SJSA1 (cell line): ENCODE results near the gene OR6J1. TPM values are rescaled to one million over a fixed set of nuclear protein-coding genes. Genes with fewer than 3 reads are reported as not detected.

Source experiments
- DNase-seq, 2 experiments: peaks; one replicate each; pipeline ENCODE4 v3.0.0-alpha.2; 2015 to 2020; ENCODE audit warnings: low spot score in 2 of 2, low read depth in 1 of 2
- H3K27ac ChIP-seq: fragments of 250-450 bp; sonication (Bioruptor Pico); 2 replicates; pipeline ENCODE4 v1.5.1; 2020; ENCODE audit warnings: mild to moderate bottlenecking, moderate library complexity
- H3K27me3 ChIP-seq: fragments of 250-450 bp; sonication (Bioruptor Pico); replicated peaks from 2 replicates; pipeline ENCODE4 v1.5.1; 2020; ENCODE audit warnings: mild to moderate bottlenecking, moderate library complexity
- H3K36me3 ChIP-seq: fragments of 250-450 bp; sonication (Bioruptor Pico); 2 replicates; pipeline ENCODE4 v1.5.1; 2020; ENCODE audit warnings: mild to moderate bottlenecking
- H3K4me1 ChIP-seq: fragments of 250-450 bp; sonication (Bioruptor Pico); replicated peaks from 2 replicates; pipeline ENCODE4 v1.6.1; 2021; ENCODE audit warnings: mild to moderate bottlenecking
- H3K4me3 ChIP-seq: fragments of 250-450 bp; sonication (Bioruptor Pico); 2 replicates; pipeline ENCODE4 v1.5.1; 2020; ENCODE audit warnings: mild to moderate bottlenecking
- H3K9me3 ChIP-seq: fragments of 250-450 bp; sonication (Bioruptor Pico); replicated peaks from 2 replicates; pipeline ENCODE4 v1.5.1; 2020; ENCODE audit warnings: mild to moderate bottlenecking
- total RNA-seq: library from RNA; depleted of rRNA; stranded (reverse); fragments of >200 nt; shearing (Covaris generic); gene quantifications from 2 replicates; pipeline ENCODE4 v1.2.3, GENCODE V29; 2014

OR6J1 gene
- total RNA-seq, 1 experiment from 2014 or later = not detected

DNA sequence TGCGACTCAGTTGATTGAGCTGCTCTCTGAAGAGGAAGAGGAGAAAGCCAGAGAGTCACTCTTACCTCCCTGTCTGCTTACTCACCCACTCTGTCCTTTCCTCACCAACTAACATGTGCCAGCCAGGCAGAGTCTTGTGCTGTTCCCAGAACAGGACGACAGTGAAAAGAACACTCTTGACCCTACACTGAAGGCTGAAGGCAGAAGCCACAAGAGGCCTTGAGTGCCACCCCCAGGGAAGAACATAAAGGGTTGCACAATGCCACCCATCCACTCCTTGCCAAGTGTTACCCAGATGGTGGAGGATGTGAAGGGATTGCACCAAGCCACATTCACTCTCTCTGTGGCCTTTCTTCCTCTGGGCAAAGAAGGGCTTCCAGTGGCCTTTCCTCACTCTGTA lies 33.2 kb downstream of the OR6J1 start:
- Histone ChIP-seq H3K4me3 (no peak overlapping the region), H3K27ac (no peak overlapping the region), H3K4me1 (peaks cover 34% of the 10 kb centered on the region), H3K36me3 (peaks cover 41% of the 10 kb centered on the region), H3K27me3 (no peaks in the 10 kb centered on the region), H3K9me3 (no peaks in the 10 kb centered on the region)
- DNase-seq = no peak

- H3K36me3 ChIP-seq = peaks cover 70% of the 10 kb centered on the region
- no peak overlapping the region for H3K27ac ChIP-seq
- no peaks in the 10 kb centered on the region for H3K27me3 ChIP-seq
- no peaks in the 10 kb centered on the region for H3K9me3 ChIP-seq
- peaks cover 9% of the 10 kb centered on the region for H3K4me1 ChIP-seq
- no peak overlapping the region for H3K4me3 ChIP-seq
- DNase-seq = no peak
These were observed 36.9 kb downstream of the OR6J1 start for GRCh38 chr14:22607291-22607690.

- Histone ChIP-seq H3K4me1 (0 out of 2 replicates have a peak, but pooled peaks cover 3% of the 10 kb centered on the region), H3K4me3 (no peak overlapping the region), H3K27ac (no peak overlapping the region), H3K36me3 (peaks cover 70% of the 10 kb centered on the region), H3K27me3 (no peaks in the 10 kb centered on the region), H3K9me3 (no peaks in the 10 kb centered on the region)
- DNase-seq = no peak
These were observed 37.8 kb downstream of the OR6J1 start for GRCh38 chr14:22606380-22606779.

DNA sequence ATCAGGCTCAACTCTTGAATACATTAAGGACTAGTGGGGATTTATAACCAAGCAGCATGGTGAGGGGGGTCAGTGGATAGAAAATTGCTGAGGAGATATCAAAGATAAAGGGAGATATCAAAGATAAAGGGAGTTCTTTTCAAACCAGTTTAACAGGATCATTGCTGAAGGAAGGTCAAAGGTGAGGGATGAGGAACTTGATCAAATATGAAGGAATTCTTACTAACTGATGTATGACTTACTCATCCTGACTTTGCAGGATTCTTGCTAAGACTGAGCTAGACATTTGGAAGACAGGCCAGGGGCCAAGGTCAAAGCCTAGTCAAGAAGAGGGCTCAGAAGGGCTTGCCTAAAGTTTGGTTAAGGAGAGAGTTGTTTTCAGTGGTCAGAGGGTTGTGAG lies 41.3 kb downstream of the OR6J1 start:
- no peaks in the 10 kb centered on the region for H3K27me3 ChIP-seq
- H3K4me1 ChIP-seq = peaks cover 16% of the 10 kb centered on the region
- DNase-seq = no peak
- H3K9me3 ChIP-seq = no peaks in the 10 kb centered on the region
- H3K27ac ChIP-seq = no peak overlapping the region
- peaks cover 48% of the 10 kb centered on the region for H3K36me3 ChIP-seq
- H3K4me3 ChIP-seq = no peak overlapping the region

- Histone ChIP-seq H3K36me3 (peaks cover 45% of the 10 kb centered on the region), H3K27me3 (no peaks in the 10 kb centered on the region), H3K4me1 (peaks cover 20% of the 10 kb centered on the region), H3K27ac (no peak overlapping the region), H3K9me3 (no peaks in the 10 kb centered on the region), H3K4me3 (no peak overlapping the region)
- DNase-seq = no peak
These were observed 42.2 kb downstream of the OR6J1 start for GRCh38 chr14:22601996-22602395.

- Histone ChIP-seq H3K27me3 (no peaks in the 10 kb centered on the region), H3K36me3 (peaks cover 39% of the 10 kb centered on the region), H3K4me1 (peaks cover 20% of the 10 kb centered on the region), H3K4me3 (no peak overlapping the region), H3K27ac (no peak overlapping the region), H3K9me3 (no peaks in the 10 kb centered on the region)
- DNase-seq = no peak
These were observed 42.7 kb downstream of the OR6J1 start for GRCh38 chr14:22601456-22601855.

DNA sequence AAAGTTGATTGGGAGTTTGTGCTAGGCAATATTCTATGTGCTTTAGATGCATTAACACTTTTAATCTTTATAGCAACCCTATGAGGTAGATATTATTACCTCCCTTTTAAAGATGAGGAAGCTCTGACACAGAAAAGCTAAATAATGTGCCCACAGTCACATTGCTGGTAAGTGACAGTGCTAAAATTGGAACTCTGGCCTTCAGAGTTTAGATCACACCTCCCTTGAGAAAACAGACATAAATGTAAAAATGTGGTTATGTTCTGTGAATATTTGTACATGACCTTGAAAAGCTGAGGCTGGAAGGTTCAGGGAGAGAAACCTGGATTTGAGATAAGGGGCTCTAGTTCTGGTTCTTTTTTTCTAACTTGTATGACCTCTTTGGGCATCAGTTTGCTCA lies 44.1 kb downstream of the OR6J1 start:
- H3K4me3 ChIP-seq = no peak overlapping the region
- H3K36me3 ChIP-seq = peaks cover 27% of the 10 kb centered on the region

GRCh38 chr14:22599349-22599748 lies 44.8 kb downstream of the OR6J1 start:
- no peaks in the 10 kb centered on the region for H3K27me3 ChIP-seq
- H3K4me3 ChIP-seq = peak overlapping the region; percentile 57
- H3K4me1 ChIP-seq = peaks cover 19% of the 10 kb centered on the region
- peak overlapping the region; percentile 55 for H3K27ac ChIP-seq
- peaks cover 22% of the 10 kb centered on the region for H3K36me3 ChIP-seq
- no peaks in the 10 kb centered on the region for H3K9me3 ChIP-seq
- DNase-seq = no peak

More for the DNA sequence above, 44.1 kb downstream of the OR6J1 start:
- Histone ChIP-seq H3K27ac (no peak overlapping the region), H3K27me3 (no peaks in the 10 kb centered on the region), H3K9me3 (no peaks in the 10 kb centered on the region), H3K4me1 (peaks cover 18% of the 10 kb centered on the region)
- DNase-seq = no peak

DNA sequence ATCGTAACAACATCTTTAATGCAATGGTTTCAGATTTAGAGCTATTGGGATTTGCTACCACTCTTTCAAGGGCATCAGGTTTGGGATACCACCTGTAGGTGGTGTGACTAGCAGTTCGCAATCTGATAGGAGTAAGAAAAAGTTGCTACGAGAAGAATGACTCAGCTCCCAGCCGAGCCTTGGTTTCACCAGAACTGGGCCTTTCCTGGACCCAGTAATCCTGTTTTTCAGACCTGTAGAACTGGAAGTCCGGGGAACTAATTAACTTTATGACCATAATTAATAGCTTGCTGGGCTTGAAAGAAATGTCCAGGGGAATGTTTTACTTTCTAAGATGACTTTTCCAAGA lies 45.3 kb downstream of the OR6J1 start:
- H3K9me3 ChIP-seq = no peaks in the 10 kb centered on the region
- DNase-seq = peak in 1 of 2 experiments; percentile 29
- peaks cover 20% of the 10 kb centered on the region for H3K36me3 ChIP-seq
- peaks cover 24% of the 10 kb centered on the region for H3K4me1 ChIP-seq
- peak overlapping the region; percentile 57 for H3K4me3 ChIP-seq
- H3K27ac ChIP-seq = peak overlapping the region; percentile 55
- no peaks in the 10 kb centered on the region for H3K27me3 ChIP-seq

DNA sequence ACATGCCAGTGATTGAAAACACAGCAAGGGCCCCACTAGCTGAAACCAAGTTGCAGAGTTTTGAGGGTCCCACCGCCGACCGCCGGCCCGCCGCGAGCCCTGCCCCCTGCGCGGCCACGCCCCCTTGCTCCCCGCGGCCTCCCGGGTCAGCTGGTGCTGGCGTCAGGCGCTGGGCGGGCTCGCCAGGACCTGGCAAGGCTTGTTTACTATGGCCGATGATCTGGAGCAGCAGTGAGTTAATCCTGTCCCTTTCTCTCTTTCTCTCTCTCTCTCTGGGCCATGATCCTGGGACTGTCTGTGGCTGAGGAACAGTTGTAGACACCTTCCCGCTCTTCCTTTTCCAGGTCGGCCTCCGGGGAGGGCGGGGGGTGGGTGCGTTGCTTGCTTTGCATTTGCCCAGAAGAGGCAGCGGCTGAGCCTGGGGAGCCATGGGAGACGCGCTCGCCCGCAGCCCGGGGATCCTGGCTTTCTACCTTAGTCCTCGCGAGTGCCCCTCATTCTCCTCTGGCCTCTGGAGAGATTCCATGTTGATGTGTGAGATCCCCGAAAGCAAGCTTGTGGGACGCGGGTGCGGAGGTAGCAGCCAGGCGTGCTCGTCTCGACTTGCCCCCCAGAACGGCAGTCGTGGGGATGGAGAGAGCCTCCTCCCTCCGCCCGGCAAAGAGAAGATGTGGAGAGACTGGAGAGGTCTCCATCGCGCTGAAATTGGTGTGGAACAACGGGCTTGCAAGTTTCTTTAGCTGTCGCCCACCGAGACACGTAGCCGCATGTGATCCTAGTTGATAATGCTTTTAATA lies 45.9 kb downstream of the OR6J1 start, which contains the start of gene ABHD4:
Gene ABHD4, plus strand, starts transcription at position 202 of the 797 bp plus-strand sequence. Its CDS starts 7 bp downstream, at position 209.
- H3K4me3 ChIP-seq = peak within 1 kb of the TSS; percentile 57
- H3K36me3 ChIP-seq = peaks cover 14% of the 10 kb centered on the region
- H3K9me3 ChIP-seq = no peaks in the 10 kb centered on the region
- H3K27me3 ChIP-seq = no peaks in the 10 kb centered on the region
- peak; percentile 58 to 67 for DNase-seq
- H3K27ac ChIP-seq = peak within 1 kb of the TSS; percentile 55
- peaks cover 24% of the 10 kb centered on the region for H3K4me1 ChIP-seq

DNA sequence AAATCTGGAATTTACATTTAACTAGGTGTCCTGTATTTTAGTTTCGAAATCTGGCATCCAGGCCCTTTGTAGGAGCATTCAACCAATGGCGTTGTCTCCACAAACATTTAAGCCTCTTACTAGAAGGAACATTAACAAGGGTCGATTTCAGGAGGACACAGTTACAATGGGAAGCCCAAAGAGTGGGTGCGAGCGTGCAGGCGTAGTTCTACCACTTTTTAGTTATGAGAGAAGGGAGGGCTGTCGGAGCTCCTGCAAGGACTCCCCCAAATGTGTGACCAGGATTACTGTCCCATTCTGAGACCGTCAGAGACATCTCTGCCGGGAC lies 46.4 kb downstream of the OR6J1 start:
- Histone ChIP-seq H3K9me3 (no peaks in the 10 kb centered on the region), H3K36me3 (peaks cover 9% of the 10 kb centered on the region), H3K4me1 (peaks cover 24% of the 10 kb centered on the region), H3K4me3 (peak overlapping the region; percentile 57), H3K27me3 (no peaks in the 10 kb centered on the region), H3K27ac (no peak overlapping the region)
- DNase-seq = no peak

GRCh38 chr14:22597265-22597664 lies 46.9 kb downstream of the OR6J1 start:
- no peaks in the 10 kb centered on the region for H3K9me3 ChIP-seq
- H3K4me3 ChIP-seq = no peak overlapping the region
- no peak for DNase-seq
- peaks cover 4% of the 10 kb centered on the region; the same call in 1 of the 2 replicates for H3K36me3 ChIP-seq
- no peak overlapping the region for H3K27ac ChIP-seq
- no peaks in the 10 kb centered on the region for H3K27me3 ChIP-seq
- peaks cover 24% of the 10 kb centered on the region for H3K4me1 ChIP-seq

DNA sequence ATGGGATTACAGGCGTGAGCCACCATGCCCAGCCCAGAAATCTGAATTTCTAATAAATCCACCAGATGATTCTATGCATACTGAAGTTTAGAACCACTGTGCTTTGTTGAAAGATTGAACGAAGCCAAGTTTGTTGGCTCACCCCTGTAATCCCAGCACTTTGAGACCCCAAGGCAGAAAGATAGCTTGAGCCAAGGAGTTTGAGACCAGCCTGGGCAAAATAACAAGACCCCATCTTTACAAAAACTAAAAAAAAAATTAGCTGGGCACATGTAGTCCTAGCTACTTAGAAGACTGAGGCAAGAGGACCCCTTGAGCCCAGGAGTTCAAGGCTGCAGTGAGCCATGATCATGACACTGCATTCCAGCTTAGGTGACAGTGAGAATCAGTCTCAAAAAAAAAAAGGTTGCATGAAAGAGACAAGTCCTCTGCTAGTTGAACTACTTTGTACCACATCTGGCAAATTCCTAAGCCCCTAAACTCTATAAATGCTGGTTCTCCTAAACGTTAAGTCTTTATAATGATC lies 47.7 kb downstream of the OR6J1 start:
- H3K4me1 ChIP-seq = peaks cover 24% of the 10 kb centered on the region
- H3K9me3 ChIP-seq = no peaks in the 10 kb centered on the region
- no peak overlapping the region for H3K4me3 ChIP-seq
- no peak for DNase-seq
- H3K36me3 ChIP-seq = no peaks in the 10 kb centered on the region
- no peak overlapping the region for H3K27ac ChIP-seq
- no peaks in the 10 kb centered on the region for H3K27me3 ChIP-seq

DNA sequence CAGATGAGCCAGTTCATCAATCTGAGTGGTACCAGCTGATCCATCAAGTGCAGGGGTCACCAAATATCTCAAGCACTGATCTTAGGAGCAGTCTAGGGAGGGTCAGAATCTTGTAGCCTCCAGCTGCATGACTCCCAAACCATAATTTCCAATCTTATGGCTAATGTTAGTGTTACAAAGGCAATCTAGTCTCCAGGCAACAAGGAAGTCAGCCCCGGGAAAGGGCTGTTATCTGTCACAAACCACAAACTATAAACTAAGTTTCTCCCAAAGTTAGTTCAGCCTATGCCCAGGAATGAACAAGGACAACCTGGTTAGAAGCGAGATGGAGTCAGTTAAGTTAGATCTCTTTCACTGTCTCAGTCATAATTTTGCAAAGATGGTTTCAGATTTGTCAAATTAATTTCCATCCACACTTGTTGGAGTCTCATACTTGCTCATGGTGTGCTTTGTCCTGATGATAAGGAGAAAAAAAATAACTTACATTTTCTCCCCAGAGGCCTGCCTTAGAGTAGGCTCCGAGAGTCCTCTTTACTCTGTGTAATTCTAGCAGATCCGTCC lies 49.9 kb downstream of the OR6J1 start:
- H3K36me3 ChIP-seq = no peaks in the 10 kb centered on the region
- no peaks in the 10 kb centered on the region for H3K9me3 ChIP-seq
- peaks cover 24% of the 10 kb centered on the region for H3K4me1 ChIP-seq
- H3K4me3 ChIP-seq = no peak overlapping the region
- no peak overlapping the region for H3K27ac ChIP-seq
- no peak for DNase-seq
- no peaks in the 10 kb centered on the region for H3K27me3 ChIP-seq
